UCSD-AML1 (cell line): ENCODE measurements around the gene C1QTNF8.

Experiments
- DNase-seq: peaks from one replicate; lab custom pipeline; 2025; ENCODE audit not compliant: unreplicated experiment; lab: John Stamatoyannopoulos, UW

C1QTNF8 gene

DNA sequence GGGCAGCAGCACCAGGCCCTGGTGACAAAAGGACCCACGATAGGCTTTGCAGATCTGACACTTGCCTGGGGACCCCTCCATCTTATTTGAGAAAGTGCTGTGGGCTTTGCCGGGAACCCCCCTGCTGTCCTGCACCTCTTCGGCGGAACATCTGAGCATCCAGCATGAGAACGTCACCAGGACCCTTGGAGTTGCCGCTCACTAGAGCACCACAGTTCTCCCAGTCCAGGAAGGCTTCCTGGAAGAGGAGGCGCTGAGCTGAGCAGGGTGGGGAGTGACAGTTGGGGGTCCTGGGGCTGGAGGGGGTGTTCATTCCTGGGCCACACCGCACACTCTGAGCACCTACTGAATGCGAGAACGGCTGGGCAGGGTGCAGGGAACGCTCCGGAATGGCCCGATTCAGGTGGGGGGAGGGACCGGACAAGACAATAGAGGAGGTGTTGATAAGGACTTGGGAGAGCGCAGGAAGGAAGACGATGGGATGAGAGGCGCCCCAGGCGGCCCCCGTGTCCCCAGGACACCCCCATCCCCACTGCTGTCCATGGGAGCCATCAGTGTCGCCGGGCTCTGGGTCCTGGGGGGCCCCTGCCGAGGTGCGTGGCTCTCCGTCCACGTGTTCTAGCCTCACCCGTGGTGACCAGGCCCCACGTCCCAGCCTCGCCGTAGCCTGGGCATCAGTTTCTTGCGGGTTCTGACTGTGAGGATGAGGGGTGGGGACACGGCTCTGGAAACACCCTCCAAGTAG is 32.1 kb upstream of the C1QTNF8 start:
- no peak for DNase-seq

DNA sequence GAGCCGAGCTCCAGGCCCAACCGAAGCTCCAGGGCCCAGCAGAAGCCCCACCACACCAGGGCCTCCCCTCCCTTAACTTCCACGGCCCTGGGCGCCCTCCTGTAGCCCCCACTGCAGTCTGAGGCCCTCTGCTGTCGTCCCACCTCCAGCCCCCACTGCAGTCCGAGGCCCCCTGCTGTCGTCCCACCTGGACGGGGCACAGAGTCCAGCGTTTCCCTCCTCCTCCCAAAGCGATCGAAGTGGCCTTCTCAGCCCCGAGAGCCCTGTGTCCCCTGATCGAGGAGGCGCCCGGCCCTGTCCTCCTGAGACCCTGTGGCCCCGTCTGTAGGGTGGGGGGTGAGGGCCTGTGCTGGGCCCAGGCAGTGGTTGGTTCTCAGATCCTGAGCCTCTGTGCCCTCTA is 31.1 kb upstream of the C1QTNF8 start:
- DNase-seq = no peak

DNA sequence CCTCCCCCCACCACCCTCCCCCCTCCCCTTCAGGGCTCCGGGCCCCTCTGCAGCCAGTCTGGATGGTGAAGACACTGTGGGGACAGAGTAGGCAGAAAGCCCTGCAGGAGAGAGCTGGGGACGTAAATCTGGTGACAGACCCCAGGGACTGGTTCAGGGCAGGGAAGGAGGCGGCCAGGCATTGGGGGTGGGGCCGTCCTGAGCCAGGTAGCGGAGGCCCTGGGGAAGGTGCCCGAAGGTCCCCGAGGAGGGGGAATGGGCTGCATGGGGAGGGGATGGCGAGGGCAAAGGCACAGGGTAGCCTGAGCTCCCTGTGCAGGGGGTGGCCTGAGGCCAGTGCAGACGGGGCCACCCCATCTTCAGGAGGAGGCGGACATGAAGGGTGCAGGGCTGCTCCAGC is 30.5 kb upstream of the C1QTNF8 start:
- no peak for DNase-seq

- no peak for DNase-seq
These were observed 30.0 kb upstream of the C1QTNF8 start for GRCh38 chr16:1126044-1126443.

DNA sequence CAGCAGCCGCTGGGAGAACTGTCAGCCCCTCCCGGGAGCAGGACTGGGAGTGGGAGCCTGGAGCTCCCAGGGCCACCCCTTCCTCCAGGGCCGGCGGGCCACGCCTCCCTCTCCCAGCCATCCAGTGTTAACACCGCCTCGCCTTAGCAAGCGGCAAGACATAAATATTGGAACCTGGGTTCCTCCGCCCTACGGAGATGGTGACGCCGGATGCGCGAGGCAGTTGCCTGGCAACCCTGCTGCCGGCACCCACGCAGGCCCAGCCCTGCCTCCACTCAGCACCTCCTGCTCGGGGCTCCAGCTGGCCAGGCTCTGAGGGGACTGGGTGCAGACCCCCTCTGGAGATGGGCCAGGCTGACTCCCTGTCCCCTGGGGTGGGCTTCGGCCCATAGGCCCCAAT is 29.4 kb upstream of the C1QTNF8 start:
- DNase-seq = no peak

- DNase-seq = no peak
These were observed 28.8 kb upstream of the C1QTNF8 start for GRCh38 chr16:1124795-1125194.

DNA sequence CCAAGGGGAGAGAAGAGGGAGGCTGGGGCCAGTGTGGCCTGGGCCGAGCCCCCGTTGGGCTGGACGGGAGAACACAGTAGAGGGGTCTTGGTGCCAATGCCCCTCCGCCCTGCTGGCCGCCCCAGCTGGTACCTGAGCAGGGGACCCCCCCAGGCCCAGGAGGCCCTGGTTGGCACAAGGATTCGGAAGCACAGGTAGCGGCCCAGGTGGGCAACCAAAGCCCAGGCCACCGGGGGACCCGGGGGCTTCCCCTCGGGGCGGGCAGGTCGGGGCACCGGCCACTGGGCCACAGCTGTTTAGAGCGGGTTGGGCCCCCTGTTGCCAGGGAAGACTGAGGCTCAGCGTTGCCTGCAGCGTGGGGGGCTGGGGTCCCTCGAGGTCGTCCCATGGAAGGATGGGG is 28.2 kb upstream of the C1QTNF8 start:
- DNase-seq = no peak

DNA sequence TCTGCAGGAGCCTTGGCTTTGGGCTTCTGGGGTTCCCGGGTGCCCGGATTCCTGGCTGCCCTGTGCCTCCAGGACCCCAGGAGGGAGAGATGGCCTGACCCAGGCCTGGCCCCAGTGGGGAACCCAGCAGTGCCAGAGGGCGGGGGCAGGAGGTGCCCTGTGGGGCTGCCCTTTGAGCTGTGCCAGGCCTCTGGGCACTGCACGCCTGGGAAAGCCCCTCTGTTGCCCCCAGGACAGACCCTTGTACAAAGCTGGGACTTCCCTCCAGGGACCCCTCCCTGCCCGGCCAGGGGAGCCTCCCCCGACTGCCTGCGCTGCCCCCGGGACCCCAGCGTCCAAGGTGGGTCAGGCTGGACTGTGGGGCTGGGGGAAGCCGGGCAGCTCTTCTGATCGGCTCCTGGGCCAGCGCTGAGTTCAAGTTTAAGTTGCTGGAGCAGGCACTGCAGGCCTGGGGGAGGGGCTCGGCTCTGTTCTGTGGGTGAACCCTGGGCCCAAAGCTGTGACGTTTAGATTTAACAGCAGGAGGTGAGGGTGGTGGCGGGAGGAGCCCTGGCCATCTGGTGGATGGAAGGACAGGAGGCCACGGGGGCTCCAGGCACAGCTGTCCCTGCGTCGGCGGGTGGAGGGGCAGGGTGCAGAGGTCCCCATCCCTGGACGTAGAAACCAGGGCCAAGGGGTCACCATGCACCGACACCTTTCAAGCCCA is 27.6 kb upstream of the C1QTNF8 start:
- no peak for DNase-seq

- DNase-seq = no peak
These were observed 26.3 kb upstream of the C1QTNF8 start for GRCh38 chr16:1122398-1122765.

DNA sequence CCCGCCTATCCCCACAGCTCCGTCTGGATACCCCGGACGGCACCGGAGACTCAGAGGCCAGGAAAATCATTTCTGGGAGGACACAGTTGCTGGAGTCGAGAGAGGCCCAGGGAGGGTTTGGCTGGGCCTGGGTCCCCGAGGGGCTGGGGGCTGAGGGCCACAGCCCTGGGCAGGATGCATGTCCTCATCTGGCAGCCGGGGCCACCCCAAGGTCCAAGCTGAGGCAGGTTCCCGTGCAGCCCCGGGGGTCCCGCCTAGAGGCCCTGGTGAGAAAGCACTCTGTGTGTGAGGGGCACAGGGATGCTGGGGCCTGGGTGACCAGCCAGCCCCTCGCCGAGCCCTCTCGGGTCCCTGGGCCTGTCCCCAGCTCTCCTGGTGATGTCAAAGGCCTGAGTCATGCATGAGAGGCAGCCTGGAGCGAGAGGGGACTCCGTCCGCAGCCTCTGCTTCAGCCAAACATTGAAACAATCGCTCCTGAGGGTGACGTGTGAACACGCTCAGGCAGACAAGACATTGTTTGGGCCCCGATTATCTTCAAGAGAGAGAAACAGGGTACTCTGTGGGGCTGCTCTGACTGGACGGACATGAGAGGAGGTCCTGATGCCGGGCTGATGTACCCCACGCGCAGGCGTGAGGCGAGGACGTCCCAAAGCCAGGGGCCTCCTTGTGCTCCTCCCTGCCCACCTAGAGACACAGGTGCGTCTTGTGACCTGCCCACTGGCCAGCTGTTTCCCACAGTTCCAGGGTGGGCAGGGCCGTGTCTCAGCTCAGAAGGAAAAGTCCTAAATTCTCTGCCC is 25.8 kb upstream of the C1QTNF8 start:
- DNase-seq = no peak

DNA sequence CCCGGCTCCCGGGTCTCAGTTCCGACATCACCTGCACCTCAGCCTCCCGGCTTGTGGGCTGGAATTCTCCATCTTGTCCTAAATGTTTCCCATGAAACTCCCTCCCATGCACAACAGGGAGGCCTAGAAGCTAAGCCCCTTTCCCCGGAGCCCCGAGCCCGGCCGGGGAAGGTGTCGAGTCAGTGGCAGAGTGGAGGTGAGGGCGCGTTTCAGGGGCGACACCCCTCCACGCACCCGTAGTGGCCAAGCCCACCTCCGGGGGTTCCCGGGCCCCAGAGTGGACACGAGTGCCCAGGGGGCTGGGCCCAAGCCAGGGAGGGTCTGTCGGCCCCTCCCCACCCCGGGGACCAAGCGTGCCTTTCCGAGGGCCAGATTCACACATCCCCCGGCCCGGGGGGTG is 25.0 kb upstream of the C1QTNF8 start:
- no peak for DNase-seq

DNA sequence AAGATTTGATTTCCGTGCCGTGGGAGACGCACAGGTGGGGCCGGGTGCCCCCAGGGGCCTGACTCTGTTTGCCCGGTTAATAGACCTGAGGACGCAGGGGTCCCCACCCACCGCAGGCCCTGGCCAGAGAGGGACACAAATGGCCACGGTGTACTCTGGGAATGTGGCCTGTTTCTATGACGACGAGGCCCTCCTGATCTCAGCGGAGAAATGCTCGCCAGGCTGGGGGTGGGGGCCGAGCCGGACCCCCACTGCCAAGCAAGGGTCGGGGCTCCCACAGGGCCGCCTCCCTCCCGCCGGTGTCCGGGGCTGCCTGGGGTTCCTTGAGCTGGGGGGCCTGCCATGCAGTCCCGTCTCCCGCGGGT is 24.5 kb upstream of the C1QTNF8 start:
- DNase-seq = no peak

- no peak for DNase-seq
These were observed 23.9 kb upstream of the C1QTNF8 start for GRCh38 chr16:1119766-1120576.

GRCh38 chr16:1119129-1119528 is 23.1 kb upstream of the C1QTNF8 start:
- no peak for DNase-seq

DNA sequence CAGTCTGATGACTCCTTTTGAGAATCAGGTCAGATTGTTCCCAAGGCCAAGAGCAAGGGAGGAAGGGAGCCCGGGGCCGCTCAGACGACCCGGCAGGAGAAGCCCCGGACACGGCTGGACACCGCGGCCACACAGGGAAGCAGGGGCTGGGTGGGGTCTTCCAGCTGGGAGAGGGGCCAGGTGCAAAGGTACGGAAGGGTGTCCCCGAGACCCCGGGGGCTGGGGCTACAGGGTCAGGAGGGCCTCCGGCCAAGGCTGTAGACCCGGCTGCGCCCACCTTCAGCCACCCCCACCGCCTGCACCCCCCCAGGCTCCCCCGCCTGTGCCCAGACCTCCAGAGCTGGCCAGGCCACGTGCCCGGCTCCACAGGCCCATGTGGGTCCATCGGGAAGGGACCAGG is 21.9 kb upstream of the C1QTNF8 start:
- no peak for DNase-seq

GRCh38 chr16:1117176-1117900 is 21.3 kb upstream of the C1QTNF8 start:
- no peak for DNase-seq

- no peak for DNase-seq
These were observed 20.6 kb upstream of the C1QTNF8 start for GRCh38 chr16:1116693-1117077.

DNA sequence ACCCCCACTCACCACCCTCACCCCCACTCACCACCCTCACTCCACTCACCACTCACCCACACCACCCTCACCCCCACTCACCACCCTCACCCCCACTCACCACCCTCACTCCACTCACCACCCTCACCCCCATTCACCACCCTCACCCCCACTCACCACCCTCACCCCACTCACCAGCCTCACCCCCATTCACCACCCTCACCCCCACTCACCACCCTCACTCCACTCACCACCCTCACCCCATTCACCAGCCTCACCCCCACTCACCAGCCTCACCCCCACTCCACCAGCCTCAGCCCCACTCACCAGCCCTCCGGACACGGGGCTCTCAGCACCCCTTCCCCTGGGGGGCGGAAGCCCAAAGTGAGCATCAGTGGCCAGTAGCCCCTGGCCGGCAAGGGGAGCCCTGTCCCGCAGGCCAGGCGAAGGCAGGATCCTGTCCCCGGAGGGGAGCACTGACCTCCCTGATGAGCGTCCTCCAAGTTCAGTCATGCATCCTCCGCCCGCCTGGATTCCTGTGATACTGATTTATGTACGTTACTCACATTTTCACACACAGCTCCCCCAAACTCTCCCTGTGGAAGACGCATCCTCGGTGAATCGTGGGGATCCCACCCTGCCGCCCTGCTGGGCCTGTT is 18.0 kb upstream of the C1QTNF8 start:
- no peak for DNase-seq

- DNase-seq = no peak
These were observed 17.4 kb upstream of the C1QTNF8 start for GRCh38 chr16:1113489-1113888.

DNA sequence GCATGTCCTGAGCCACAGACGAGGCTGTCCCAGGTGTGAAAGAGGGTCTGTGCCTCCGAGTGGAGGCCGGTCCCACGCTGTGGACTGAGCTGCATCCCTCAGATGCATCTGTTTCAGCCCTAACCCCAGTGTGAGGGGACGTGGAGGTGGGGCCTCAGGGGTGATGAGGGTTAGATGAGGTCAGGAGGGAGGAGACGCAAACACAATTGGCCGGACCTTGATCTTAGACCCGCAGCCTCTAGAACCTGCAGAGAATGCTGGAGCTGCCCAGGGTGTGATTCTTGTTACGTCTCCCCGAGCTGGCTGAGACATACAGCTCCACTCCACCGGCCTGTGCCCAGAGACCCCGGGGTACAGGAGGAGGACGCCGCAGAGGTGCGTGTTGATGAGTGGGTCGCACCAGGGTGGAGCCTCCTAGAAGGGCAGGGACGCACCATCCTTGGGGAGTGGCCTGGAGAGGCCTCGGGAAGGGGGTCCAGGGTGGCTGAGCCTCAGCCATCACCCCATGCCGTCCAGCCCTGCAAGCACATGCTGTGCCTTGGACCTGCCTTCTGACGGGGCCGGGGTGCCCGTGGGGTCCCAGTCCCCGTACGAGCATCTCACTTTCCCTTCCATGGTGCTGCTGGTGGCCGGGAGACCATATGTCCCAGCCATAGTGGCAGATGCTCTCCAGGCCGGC is 16.6 kb upstream of the C1QTNF8 start:
- no peak for DNase-seq
